Measurements from ENCODE around the gene SMIM13.
"Not testable (repeated sequence)": the region's sequence is repeated elsewhere in the genome, so short reads cannot be mapped to it uniquely, and the experiment has no call there.

SMIM13 gene

DNA sequence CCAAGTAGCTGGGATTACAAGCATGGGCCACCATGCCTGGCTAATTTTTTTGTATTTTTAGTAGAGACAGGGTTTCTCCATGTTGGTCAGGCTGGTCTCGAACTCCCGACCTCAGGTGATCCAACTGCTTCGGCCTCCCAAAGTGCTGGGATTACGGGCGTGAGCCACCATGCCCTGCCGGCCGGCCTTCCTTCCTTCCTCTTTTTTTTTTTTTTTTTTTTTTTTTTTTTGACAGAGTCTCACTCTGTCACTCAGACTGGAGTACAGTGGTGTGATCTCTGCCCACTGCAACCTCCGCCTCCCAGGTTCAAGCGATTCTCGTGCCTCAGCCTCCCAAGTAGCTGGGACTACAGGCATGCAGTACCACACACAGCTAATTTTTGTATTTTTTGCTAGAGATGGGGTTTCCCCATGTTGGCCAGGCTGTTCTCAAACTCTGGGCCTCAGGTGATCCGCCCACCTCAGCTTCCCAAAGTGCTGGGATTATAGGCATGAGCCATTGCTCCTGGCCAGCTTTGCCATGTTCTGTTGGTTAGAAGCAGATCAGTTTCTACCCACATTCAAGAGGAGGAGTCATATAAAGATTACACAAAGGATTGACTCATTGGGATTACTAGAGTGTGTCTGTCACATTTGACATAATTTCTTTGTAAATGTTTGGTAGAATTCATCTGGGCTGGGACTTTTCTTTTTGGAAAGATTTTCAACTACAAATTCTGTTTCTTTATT lies 22.3 kb downstream of the SMIM13 start:
- H3K27me3 ChIP-seq (ENCODE audit: control insufficient read depth in 5 of 5, insufficient read depth in 4 of 5, low read length in 5 of 5); H3K9me3 ChIP-seq (ENCODE audit: control insufficient read depth in 5 of 5, low read length in 5 of 5); H3K9ac ChIP-seq (ENCODE audit: low read length in 5 of 5); H3K27ac ChIP-seq (ENCODE audit: low read depth, low read length); H3K36me3 ChIP-seq (ENCODE audit: control insufficient read depth in 5 of 5, insufficient read depth in 5 of 5, low read length in 5 of 5); H3K4me3 ChIP-seq (ENCODE audit: low read depth in 1 of 5, low read length in 5 of 5): not testable (repeated sequence)
- peaks cover 0 to 12% (median 10%) of the 10 kb centered on the region in 5 donors for H3K4me1 ChIP-seq (ENCODE audit: control insufficient read depth in 5 of 5, insufficient read depth in 5 of 5, low read length in 5 of 5)

DNA sequence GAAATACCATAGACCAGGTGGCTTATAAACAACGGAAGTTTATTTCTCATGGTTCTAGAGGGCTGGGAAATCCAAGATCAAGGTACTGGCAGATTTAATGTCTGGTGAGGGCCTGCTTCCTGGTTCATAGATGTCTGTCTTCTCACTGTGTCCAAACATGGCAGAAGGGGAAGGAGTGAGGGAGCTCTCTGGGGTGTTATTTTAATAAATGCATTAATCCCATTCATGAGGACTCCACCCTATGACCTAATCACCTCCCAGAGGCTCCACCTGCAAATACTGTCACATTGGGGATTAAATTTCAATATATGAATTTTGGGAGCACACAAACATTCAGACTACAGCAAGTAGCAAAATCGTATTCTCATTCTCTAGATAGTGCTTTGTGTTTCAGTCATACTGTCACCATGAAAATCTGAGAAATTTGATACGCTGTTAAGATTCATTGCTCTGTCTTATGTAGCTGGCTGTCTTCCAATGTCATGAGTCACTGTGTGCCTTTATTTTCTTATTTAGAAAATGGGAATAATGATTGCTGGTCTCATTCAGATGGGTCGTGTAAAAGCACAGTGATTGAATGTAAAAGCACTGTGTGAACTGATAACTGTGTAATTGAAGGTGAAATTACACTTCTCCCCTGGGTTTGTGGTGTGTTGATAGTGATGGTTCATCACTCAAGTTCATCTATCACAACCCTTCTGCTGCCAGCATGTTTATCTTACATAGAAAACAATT lies 26.8 kb downstream of the SMIM13 start:
- H3K36me3 ChIP-seq (ENCODE audit: control insufficient read depth in 5 of 5, insufficient read depth in 5 of 5, low read length in 5 of 5): no peaks in the 10 kb centered on the region
- H3K9ac ChIP-seq (ENCODE audit: low read length in 5 of 5): no peak overlapping the region
- H3K4me3 ChIP-seq (ENCODE audit: low read depth in 1 of 5, low read length in 5 of 5): no peak overlapping the region
- H3K4me1 ChIP-seq (ENCODE audit: control insufficient read depth in 5 of 5, insufficient read depth in 5 of 5, low read length in 5 of 5): peaks cover 0 to 22% (median 14%) of the 10 kb centered on the region in 5 donors
- H3K27me3 ChIP-seq (ENCODE audit: control insufficient read depth in 5 of 5, insufficient read depth in 4 of 5, low read length in 5 of 5): no peaks in the 10 kb centered on the region
- no peak overlapping the region for H3K27ac ChIP-seq (ENCODE audit: low read depth, low read length)
- no peaks in the 10 kb centered on the region for H3K9me3 ChIP-seq (ENCODE audit: control insufficient read depth in 5 of 5, low read length in 5 of 5)

DNA sequence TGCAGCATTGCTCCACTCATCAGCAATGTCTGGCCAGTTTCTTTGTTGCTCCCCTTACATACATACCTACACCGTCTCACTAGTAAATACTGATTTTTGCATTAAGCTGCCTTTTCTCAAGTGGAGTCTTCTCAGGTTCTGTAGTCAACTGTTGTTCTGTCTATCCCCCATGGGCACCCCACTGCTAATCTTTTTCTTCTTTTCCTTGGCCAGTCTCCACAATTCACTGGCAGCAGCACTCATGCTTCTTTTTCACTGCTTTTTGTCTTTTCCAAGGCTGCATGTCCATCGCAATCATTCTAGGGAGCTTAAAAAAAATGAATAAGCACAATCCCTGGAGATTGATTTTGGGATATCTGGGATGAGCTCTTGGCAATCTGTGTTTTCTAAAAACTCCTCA lies 28.2 kb downstream of the SMIM13 start:
- H3K9ac ChIP-seq (ENCODE audit: low read length in 5 of 5): no peak overlapping the region
- no peaks in the 10 kb centered on the region for H3K27me3 ChIP-seq (ENCODE audit: control insufficient read depth in 5 of 5, insufficient read depth in 4 of 5, low read length in 5 of 5)
- H3K4me1 ChIP-seq (ENCODE audit: control insufficient read depth in 5 of 5, insufficient read depth in 5 of 5, low read length in 5 of 5): peaks cover 0 to 15% (median 10%) of the 10 kb centered on the region in 5 donors
- H3K27ac ChIP-seq (ENCODE audit: low read depth, low read length): no peak overlapping the region
- H3K36me3 ChIP-seq (ENCODE audit: control insufficient read depth in 5 of 5, insufficient read depth in 5 of 5, low read length in 5 of 5): peaks cover 0 to 1% (median 0%) of the 10 kb centered on the region in 5 donors
- H3K4me3 ChIP-seq (ENCODE audit: low read depth in 1 of 5, low read length in 5 of 5): no peak overlapping the region
- no peaks in the 10 kb centered on the region for H3K9me3 ChIP-seq (ENCODE audit: control insufficient read depth in 5 of 5, low read length in 5 of 5)

DNA sequence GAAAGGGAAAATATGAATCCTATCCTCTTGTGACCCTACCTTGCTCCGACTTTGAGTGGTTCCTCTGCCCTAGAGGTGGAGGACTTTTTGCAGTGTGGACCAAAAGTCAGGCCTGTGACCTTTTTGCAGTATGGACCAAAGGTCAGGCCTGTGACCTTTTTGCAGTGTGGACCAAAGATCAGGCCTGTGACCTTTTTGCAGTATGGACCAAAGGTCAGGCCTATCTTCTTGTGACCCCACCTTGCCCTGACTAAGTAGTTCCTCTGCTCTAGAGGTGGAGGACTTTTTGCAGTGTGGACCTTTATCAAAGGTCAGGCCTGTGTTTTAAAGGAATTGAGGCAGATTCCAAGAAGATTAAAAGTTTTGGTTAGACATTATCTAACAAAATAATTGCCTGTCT lies 28.7 kb downstream of the SMIM13 start:
- H3K27me3 ChIP-seq (ENCODE audit: control insufficient read depth in 5 of 5, insufficient read depth in 4 of 5, low read length in 5 of 5): no peaks in the 10 kb centered on the region
- no peak overlapping the region for H3K4me3 ChIP-seq (ENCODE audit: low read depth in 1 of 5, low read length in 5 of 5)
- no peak overlapping the region for H3K9ac ChIP-seq (ENCODE audit: low read length in 5 of 5)
- H3K4me1 ChIP-seq (ENCODE audit: control insufficient read depth in 5 of 5, insufficient read depth in 5 of 5, low read length in 5 of 5): peaks cover 0 to 15% (median 10%) of the 10 kb centered on the region in 5 donors
- H3K36me3 ChIP-seq (ENCODE audit: control insufficient read depth in 5 of 5, insufficient read depth in 5 of 5, low read length in 5 of 5): peaks cover 0 to 4% (median 0%) of the 10 kb centered on the region in 5 donors
- no peaks in the 10 kb centered on the region for H3K9me3 ChIP-seq (ENCODE audit: control insufficient read depth in 5 of 5, low read length in 5 of 5)
- no peak overlapping the region for H3K27ac ChIP-seq (ENCODE audit: low read depth, low read length)

- Histone ChIP-seq H3K4me3 (ENCODE audit: low read depth in 1 of 5, low read length in 5 of 5) (no peak overlapping the region), H3K36me3 (ENCODE audit: control insufficient read depth in 5 of 5, insufficient read depth in 5 of 5, low read length in 5 of 5) (peaks cover 0 to 4% (median 0%) of the 10 kb centered on the region in 5 donors), H3K4me1 (ENCODE audit: control insufficient read depth in 5 of 5, insufficient read depth in 5 of 5, low read length in 5 of 5) (peaks cover 0 to 15% (median 10%) of the 10 kb centered on the region in 5 donors), H3K9ac (ENCODE audit: low read length in 5 of 5) (no peak overlapping the region), H3K27me3 (ENCODE audit: control insufficient read depth in 5 of 5, insufficient read depth in 4 of 5, low read length in 5 of 5) (no peaks in the 10 kb centered on the region), H3K27ac (ENCODE audit: low read depth, low read length) (no peak overlapping the region), H3K9me3 (ENCODE audit: control insufficient read depth in 5 of 5, low read length in 5 of 5) (no peaks in the 10 kb centered on the region)
These were observed 30.3 kb downstream of the SMIM13 start for GRCh38 chr6:11123978-11124377.

DNA sequence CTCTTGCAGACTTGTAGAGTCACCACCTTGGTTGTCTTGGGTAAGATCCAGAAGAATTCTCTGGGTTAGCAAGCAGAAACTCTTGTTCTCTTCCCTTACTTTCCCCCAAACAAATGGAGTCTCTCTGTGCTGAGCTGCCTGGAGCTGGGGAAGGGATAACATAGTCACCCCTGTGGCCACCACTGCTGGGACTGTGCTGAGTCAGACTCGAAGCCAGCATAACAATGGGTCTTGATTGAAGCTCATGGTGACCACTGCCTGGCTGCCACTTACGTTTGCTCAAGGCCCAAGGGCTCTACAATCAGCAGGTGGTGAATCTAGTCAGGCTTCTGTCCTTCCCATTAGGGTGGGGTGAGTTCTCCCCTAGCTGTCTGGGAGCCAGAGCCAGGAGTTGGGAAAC lies 33.2 kb downstream of the SMIM13 start:
- Histone ChIP-seq H3K4me3 (ENCODE audit: low read depth in 1 of 5, low read length in 5 of 5) (no peak overlapping the region), H3K27me3 (ENCODE audit: control insufficient read depth in 5 of 5, insufficient read depth in 4 of 5, low read length in 5 of 5) (no peaks in the 10 kb centered on the region), H3K27ac (ENCODE audit: low read depth, low read length) (no peak overlapping the region), H3K36me3 (ENCODE audit: control insufficient read depth in 5 of 5, insufficient read depth in 5 of 5, low read length in 5 of 5) (peaks cover 0 to 4% (median 0%) of the 10 kb centered on the region in 5 donors), H3K9me3 (ENCODE audit: control insufficient read depth in 5 of 5, low read length in 5 of 5) (no peaks in the 10 kb centered on the region), H3K9ac (ENCODE audit: low read length in 5 of 5) (no peak overlapping the region), H3K4me1 (ENCODE audit: control insufficient read depth in 5 of 5, insufficient read depth in 5 of 5, low read length in 5 of 5) (peaks cover 0 to 11% (median 6%) of the 10 kb centered on the region in 5 donors)

- no peaks in the 10 kb centered on the region for H3K27me3 ChIP-seq (ENCODE audit: control insufficient read depth in 5 of 5, insufficient read depth in 4 of 5, low read length in 5 of 5)
- H3K27ac ChIP-seq (ENCODE audit: low read depth, low read length): no peak overlapping the region
These were observed 35.0 kb downstream of the SMIM13 start for GRCh38 chr6:11128608-11129007.

DNA sequence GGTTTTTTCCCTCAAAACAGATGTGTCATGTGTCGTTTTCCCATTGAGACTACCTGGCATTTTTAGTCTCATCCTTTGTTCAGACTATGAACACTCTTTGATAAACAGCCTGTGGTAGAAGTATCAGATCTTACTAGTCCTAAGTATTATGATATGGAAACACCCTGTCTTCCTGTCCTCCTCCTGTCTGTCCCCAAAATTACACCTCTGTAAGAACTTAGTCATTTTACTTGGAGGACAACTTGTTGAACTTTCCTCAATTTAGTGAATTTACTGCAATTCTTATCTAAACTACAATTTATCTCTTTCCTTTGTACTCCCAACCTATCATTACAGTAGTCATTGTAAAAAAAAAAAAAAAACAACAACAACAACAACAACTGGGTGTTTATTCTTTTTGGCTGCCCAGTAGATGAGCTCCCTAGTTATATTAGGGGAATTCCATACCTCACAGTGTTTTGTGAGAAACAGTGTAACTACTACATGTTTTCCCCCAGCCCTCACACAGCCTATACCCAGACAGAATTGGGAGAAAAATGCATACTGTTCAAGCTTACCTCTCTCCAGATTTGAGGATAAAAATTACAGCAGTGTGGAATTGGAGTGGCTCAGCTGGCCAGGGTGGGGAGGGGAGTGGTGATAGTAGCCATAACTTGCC lies 36.4 kb downstream of the SMIM13 start:
- Histone ChIP-seq H3K4me3 (ENCODE audit: low read depth in 1 of 5, low read length in 5 of 5) (no peak overlapping the region), H3K27me3 (ENCODE audit: control insufficient read depth in 5 of 5, insufficient read depth in 4 of 5, low read length in 5 of 5) (no peaks in the 10 kb centered on the region), H3K27ac (ENCODE audit: low read depth, low read length) (no peak overlapping the region), H3K4me1 (ENCODE audit: control insufficient read depth in 5 of 5, insufficient read depth in 5 of 5, low read length in 5 of 5) (peaks cover 0 to 4% (median 0%) of the 10 kb centered on the region in 5 donors), H3K36me3 (ENCODE audit: control insufficient read depth in 5 of 5, insufficient read depth in 5 of 5, low read length in 5 of 5) (peaks cover 4 to 8% (median 6%) of the 10 kb centered on the region in 5 donors), H3K9ac (ENCODE audit: low read length in 5 of 5) (no peak overlapping the region), H3K9me3 (ENCODE audit: control insufficient read depth in 5 of 5, low read length in 5 of 5) (no peaks in the 10 kb centered on the region)

More at GRCh38 chr6:11128608-11129007, 35.0 kb downstream of the SMIM13 start:
- Histone ChIP-seq H3K4me3 (ENCODE audit: low read depth in 1 of 5, low read length in 5 of 5) (no peak overlapping the region), H3K4me1 (ENCODE audit: control insufficient read depth in 5 of 5, insufficient read depth in 5 of 5, low read length in 5 of 5) (peaks cover 0 to 4% (median 0%) of the 10 kb centered on the region in 5 donors), H3K9ac (ENCODE audit: low read length in 5 of 5) (no peak overlapping the region), H3K9me3 (ENCODE audit: control insufficient read depth in 5 of 5, low read length in 5 of 5) (no peaks in the 10 kb centered on the region), H3K36me3 (ENCODE audit: control insufficient read depth in 5 of 5, insufficient read depth in 5 of 5, low read length in 5 of 5) (peaks cover 0 to 4% (median 0%) of the 10 kb centered on the region in 5 donors)

DNA sequence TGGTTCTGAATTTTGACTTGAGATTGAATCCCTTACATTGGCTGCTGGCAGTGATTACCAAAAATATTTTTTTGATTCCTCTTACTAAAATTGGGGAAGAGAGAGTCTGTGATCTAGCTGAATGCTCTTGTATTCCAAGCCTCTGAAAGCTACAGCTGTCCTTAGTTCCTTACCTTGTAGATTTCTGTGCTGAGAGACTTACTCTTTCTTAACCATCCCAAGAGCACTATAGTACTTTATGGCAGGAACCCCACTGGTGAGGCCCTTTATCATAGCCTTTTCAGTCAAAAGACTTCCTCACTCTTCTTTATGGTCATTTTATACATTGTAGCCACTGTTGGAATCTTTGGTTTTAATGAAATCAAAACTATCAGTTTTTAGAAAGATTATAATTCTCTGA lies 37.0 kb downstream of the SMIM13 start:
- Histone ChIP-seq H3K27me3 (ENCODE audit: control insufficient read depth in 5 of 5, insufficient read depth in 4 of 5, low read length in 5 of 5) (no peaks in the 10 kb centered on the region), H3K9ac (ENCODE audit: low read length in 5 of 5) (no peak overlapping the region), H3K36me3 (ENCODE audit: control insufficient read depth in 5 of 5, insufficient read depth in 5 of 5, low read length in 5 of 5) (peaks cover 8 to 14% (median 12%) of the 10 kb centered on the region in 5 donors), H3K4me1 (ENCODE audit: control insufficient read depth in 5 of 5, insufficient read depth in 5 of 5, low read length in 5 of 5) (peaks cover 0 to 4% (median 0%) of the 10 kb centered on the region in 5 donors), H3K27ac (ENCODE audit: low read depth, low read length) (no peak overlapping the region), H3K9me3 (ENCODE audit: control insufficient read depth in 5 of 5, low read length in 5 of 5) (no peaks in the 10 kb centered on the region), H3K4me3 (ENCODE audit: low read depth in 1 of 5, low read length in 5 of 5) (no peak overlapping the region)

All from subcutaneous abdominal adipose tissue (tissue), 5 donors.